GM21381 (cell line): ENCODE measurements around the gene EIF1B.

Experiments
- ATAC-seq: cut with Tn5 transposase; IDR thresholded peaks from one replicate; pipeline ENCODE4 v1.9.1; 2021; ENCODE audit warnings: mild to moderate bottlenecking, moderate library complexity; ENCODE audit not compliant: unreplicated experiment

The EIF1B gene

DNA sequence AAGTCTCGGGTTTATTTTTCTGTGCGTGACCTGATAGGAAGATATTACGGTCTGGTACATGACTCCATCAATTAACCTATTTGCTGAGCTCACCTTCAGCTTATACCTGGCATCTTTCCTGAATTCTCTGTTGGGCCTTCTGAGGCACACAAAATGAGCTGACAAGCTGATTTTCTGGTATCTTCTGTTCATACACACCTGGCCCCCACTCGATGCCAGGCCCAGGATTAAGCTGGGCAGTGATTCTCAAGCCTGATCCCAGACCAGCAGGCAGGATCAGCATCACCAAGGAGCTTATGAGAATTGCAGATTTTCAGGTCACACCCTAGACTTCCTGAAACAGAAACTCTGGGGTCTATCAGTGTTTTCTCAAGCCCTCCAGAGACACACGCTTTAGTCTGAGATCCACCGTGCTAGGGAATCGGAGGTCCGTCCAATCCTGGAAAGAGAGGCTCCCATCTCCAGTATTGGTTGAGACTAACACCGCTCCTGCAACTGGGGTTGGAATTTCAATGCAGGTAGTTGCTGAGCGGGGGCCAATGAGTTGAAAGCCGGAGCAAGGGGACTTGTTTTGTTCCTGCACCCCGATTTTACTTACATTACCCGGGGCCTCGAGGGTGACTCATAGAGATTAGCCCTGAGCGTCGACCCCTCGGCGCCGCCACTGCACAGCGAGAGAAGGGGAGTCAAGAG, 636 bp upstream of the EIF1B start:
- peak; percentile 1 for ATAC-seq

GRCh38 chr3:40309925-40310695, 603 bp downstream of the EIF1B start:
- peak; percentile 18 for ATAC-seq

DNA sequence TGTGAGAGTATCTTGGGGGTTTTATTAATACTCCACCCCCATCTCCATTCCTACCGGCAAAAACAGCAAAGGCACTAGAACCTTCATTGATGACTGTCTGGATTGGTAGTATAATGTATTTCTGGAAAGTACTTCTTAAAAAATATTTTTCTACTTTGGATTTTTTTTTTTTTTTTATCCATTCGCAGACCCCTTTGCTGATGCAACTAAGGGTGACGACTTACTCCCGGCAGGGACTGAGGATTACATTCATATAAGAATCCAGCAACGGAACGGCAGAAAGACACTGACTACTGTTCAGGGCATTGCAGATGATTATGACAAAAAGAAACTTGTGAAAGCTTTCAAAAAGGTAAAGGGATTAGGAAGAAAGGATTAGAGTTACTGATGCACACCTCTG, 1.2 kb downstream of the EIF1B start:
- ATAC-seq: no peak

DNA sequence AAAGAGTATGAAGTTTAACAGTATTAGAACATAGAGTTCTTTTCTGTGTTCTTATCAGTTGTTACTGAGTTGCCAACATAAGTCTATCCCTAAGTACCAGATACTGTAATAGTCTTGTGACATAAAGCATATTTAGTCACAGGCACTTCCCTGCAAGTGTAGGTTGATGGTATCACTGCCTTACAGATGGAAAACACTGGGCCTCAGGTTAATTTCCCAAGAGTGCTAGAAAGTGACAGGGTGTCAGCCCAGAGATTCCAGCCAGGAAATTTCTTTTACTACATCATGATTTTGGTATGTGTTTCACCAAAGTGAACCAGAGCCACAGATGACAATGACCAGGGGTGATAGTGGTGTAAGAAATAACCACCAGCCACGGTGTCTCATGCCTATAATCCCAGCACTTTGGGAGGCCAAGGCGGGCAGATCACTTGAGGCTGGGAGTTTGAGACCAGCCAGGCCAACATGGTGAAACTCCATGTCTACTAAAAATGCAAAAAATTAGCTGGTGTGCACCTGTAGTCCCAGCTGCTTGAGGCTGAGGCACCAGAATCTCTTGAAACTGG, 3.2 kb downstream of the EIF1B start:
- no peak for ATAC-seq

DNA sequence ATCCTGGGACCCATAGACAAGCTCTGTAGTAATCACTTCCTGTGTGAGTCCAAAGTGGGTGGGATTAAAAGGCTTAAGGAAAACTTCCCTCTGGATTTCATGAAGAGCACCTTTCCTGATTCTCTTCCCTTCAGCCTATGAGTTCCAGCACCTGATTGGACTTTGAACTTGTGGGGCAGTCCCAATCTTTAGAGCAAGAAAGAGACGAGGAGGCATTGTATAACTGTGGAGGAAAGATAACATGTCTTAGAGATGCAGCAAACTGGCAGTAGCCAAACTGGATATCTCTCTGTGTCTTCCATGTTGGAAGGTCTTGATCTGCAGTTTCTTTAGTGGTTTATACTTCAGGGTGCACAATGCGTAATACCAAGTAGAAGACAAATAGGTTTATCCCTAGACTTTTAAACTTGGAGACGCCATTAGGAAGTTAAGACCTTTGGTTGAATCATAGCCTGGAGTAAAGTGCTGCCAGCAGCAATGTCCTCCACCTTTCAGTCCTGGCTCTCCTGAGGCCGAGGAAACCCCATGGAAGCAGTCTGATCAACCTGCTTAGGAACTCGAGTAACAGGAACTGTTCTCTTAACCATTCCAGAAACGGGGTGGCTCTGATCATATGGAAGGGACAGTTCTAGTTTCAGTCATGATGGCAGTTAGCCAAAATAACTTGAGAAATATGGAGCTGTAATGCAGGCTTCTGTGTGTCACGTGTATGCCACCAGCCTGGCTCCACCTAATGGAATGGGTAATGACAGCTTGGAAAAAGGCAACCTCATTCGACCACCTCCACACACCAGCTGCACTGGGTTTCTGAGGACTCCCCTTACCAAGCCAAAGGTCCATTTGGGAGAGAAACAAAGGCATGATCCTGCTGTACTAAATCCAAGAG, 4.7 kb downstream of the EIF1B start:
- no peak for ATAC-seq

DNA sequence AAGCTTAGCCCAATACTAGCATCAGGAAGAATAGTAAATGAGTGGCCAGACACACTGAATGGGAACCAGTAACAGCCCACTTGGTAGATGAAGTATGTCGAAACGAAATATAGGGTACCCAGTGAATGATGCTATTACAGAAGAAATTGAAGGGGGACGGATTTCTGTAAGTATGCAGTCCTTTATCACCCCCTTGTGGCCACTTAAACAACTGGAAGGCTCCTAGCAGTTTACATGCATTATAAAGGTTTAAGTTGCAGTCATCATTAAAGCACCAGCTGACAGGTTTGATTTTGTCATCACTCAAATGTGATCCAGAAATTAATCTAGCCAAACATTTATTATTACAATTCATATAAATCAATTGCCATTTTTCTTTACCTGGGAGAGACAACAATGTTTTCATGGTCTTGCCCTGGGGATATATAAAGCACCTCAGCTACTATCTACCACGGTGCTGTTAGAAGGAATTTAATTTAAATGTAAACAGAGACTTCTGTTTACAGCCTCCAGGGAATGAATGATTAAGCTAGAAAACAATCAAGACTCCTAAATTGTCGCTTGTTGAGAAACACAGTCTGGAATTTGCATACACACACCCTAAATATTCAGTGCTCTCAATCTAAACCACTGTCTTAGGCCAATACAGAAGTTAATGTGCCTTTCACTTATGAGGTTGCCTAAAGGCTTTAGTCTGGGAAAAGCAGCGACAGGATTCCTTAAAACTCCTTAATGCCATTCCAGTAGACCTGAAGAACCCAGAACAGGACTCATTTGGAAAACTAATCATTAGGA, 7.8 kb downstream of the EIF1B start:
- ATAC-seq: no peak

DNA sequence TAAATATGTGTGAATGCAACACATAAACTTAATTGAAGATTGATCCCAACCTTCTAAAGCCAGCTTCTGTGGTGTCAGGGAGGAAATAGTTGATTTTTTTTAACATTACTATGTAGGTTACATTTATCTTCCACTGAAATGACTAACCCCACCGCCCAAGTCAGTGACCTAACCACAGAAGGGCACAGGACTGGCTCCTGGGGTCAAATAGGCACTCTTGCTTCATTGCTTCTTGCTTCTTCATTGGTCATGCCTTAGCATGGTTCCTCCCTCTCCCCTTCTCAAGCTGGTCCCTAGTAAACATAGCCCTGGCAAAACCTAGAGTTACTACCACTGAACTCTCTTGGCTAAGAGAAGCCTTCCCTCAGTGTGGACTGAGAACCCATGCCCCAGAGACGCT, 12.3 kb downstream of the EIF1B start:
- no peak for ATAC-seq

GRCh38 chr3:40323946-40324345, 14.4 kb downstream of the EIF1B start:
- ATAC-seq: no peak

DNA sequence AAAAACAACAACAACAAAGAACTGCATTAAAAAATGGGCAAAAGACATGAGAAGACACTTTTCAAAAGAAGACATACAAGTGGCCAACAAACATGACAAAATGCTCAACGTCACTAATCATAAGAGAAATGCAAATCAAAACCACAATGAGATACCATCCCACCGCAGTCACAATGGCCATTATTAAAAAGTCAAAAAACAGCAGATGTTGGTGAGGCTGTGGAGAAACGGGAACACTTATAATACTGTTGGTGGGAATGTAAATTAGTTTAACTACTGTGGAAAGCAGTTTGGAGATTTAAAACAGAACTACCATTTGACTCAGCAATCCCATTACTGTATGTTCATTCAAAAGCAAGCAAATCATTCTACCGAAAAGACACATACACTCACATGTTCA, 15.1 kb downstream of the EIF1B start:
- ATAC-seq: no peak

GRCh38 chr3:40325465-40325864, 16.0 kb downstream of the EIF1B start:
- ATAC-seq: no peak

- no peak for ATAC-seq
Measured at GRCh38 chr3:40328374-40328773, 18.9 kb downstream of the EIF1B start.

- ATAC-seq: no peak
Measured at GRCh38 chr3:40329071-40329470, 19.6 kb downstream of the EIF1B start.

GRCh38 chr3:40332684-40333083, 23.2 kb downstream of the EIF1B start:
- ATAC-seq: no peak

DNA sequence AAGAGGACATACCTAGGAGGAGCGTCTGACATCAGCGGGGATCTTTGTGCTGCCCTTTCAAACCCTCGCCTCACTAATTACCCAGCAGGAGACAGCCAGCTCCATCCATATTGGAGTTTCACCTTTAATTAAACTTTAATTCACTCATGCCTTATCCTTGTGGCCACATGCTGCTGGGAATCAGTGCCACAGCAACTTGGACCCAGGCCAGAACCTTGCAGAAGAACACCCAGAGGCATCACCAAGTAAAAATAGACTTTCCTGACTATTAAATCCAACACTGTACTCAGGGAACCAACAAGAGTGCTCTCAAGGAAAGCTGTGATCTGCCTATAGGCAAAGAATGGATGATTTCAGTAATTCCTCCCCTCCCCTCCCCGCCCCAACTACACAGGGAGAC, 23.9 kb downstream of the EIF1B start:
- no peak for ATAC-seq

DNA sequence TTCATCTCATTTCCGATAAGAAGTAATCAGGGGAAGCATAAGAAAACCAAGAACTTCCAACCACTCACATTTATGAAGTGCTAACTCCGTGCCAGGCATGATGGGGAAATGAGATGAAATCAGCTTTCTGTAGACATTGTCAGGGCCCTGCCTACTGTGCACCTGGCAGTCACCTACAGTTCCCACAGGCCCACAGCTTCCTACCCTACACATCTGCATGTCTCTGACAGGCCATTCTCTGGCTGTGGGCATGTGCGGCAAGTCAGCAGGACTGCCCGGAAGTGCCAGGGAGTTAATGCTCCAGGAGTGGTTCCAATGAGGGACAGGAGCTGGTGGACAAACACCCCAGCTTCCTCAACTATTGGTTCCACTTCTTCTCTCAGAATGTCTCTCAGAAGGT, 24.3 kb downstream of the EIF1B start:
- no peak for ATAC-seq

- ATAC-seq: no peak
Measured at GRCh38 chr3:40336101-40336500, 26.6 kb downstream of the EIF1B start.

- ATAC-seq: no peak
Measured at GRCh38 chr3:40336511-40337135, 27.1 kb downstream of the EIF1B start.

- ATAC-seq: peak; percentile 60
Measured at GRCh38 chr3:40337136-40338108, 27.9 kb downstream of the EIF1B start.

- no peak for ATAC-seq
Measured at GRCh38 chr3:40339871-40340270, 30.4 kb downstream of the EIF1B start.
